ENCODE measurements around the gene C1QB.

DNA sequence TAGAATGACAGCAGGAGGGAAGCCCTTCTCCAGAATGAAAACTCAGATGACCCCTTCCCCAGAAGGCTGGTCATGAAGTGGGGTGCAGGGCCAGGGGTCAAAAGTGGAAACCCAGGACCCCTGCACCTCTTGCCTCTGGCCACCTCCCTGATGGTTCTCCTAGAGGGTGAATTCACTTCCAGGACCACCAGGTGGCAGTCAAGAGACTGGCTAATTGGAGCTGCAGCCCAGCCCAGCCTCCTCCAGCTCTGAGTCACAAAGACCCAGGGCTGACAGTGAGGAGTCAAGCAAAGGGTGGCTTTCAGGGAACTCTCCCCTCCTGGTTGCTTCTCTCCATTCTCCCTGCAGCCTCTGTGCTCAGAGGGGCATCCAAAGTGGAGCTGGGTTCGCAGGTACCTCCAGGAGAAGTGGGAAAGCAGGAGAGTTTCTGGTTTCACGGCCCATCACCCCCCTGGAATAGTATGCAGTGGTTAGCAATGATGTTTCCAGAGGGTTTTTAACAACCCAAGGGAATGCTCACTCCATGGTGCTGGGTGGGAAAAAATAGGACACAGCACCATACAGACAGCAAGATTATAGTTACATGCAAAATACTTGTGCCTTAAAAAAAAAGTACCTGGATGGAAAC, 51.5 kb downstream of the C1QB start:
- TF ChIP-seq, protein P1, sequence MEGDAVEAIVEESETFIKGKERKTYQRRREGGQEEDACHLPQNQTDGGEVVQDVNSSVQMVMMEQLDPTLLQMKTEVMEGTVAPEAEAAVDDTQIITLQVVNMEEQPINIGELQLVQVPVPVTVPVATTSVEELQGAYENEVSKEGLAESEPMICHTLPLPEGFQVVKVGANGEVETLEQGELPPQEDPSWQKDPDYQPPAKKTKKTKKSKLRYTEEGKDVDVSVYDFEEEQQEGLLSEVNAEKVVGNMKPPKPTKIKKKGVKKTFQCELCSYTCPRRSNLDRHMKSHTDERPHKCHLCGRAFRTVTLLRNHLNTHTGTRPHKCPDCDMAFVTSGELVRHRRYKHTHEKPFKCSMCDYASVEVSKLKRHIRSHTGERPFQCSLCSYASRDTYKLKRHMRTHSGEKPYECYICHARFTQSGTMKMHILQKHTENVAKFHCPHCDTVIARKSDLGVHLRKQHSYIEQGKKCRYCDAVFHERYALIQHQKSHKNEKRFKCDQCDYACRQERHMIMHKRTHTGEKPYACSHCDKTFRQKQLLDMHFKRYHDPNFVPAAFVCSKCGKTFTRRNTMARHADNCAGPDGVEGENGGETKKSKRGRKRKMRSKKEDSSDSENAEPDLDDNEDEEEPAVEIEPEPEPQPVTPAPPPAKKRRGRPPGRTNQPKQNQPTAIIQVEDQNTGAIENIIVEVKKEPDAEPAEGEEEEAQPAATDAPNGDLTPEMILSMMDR (IDR thresholded peaks at IDR 0.05), result peak; percentile 94
- TF ChIP-seq, protein P2, sequence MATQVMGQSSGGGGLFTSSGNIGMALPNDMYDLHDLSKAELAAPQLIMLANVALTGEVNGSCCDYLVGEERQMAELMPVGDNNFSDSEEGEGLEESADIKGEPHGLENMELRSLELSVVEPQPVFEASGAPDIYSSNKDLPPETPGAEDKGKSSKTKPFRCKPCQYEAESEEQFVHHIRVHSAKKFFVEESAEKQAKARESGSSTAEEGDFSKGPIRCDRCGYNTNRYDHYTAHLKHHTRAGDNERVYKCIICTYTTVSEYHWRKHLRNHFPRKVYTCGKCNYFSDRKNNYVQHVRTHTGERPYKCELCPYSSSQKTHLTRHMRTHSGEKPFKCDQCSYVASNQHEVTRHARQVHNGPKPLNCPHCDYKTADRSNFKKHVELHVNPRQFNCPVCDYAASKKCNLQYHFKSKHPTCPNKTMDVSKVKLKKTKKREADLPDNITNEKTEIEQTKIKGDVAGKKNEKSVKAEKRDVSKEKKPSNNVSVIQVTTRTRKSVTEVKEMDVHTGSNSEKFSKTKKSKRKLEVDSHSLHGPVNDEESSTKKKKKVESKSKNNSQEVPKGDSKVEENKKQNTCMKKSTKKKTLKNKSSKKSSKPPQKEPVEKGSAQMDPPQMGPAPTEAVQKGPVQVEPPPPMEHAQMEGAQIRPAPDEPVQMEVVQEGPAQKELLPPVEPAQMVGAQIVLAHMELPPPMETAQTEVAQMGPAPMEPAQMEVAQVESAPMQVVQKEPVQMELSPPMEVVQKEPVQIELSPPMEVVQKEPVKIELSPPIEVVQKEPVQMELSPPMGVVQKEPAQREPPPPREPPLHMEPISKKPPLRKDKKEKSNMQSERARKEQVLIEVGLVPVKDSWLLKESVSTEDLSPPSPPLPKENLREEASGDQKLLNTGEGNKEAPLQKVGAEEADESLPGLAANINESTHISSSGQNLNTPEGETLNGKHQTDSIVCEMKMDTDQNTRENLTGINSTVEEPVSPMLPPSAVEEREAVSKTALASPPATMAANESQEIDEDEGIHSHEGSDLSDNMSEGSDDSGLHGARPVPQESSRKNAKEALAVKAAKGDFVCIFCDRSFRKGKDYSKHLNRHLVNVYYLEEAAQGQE (IDR thresholded peaks at IDR 0.05; ENCODE audit: insufficient read depth in 1 of 2, low read depth in 2 of 2, low read length in 1 of 2), result no peak
- no peak for TF ChIP-seq TCF7L2 (IDR thresholded peaks at IDR 0.05; ENCODE audit: low read depth, low read length)
- TF ChIP-seq POLR2AphosphoS5 (IDR thresholded peaks at IDR 0.05; ENCODE audit: low read depth, low read length), result no peak

Data from Panc1 (cell line).